Right lobe of liver (tissue), 6 donors: ENCODE data around the gene LHFPL6. TPM values are rescaled to one million over a fixed set of nuclear protein-coding genes. Genes with fewer than 3 reads are reported as not detected.

ENCODE experiments used
- ATAC-seq, 4 donors: fragments of 200-7000 bp; cut with Tn5 transposase; one replicate each; pipeline ENCODE4 v1.9.1; 2020; ENCODE audit warnings: mild to moderate bottlenecking in 4 of 4, moderate library complexity in 4 of 4
- DNase-seq, 3 donors: peaks; one replicate each; pipeline ENCODE4 v3.0.0-alpha.2; 2020
- H3K27ac ChIP-seq, 3 donors: fragments of 200-600 bp; one replicate each; pipeline ENCODE4 v1.8.0; 2022
- H3K27me3 ChIP-seq, 2 donors: fragments of 200-600 bp; one replicate each; pipeline ENCODE4 v1.8.0; 2022
- H3K36me3 ChIP-seq, 4 donors: fragments of 200-600 bp; sonication (generic) in 1 of 4; one replicate each; pipeline versions ENCODE4 v1.5.1 to v1.8.0; 2017 to 2022; ENCODE audit warnings: control low read depth in 1 of 4
- H3K4me1 ChIP-seq, 4 donors: fragments of 200-600 bp; sonication (generic) in 1 of 4; one replicate each; pipeline versions ENCODE4 v1.5.1 to v1.8.0; 2017 to 2022; ENCODE audit warnings: control low read depth in 1 of 4
- H3K4me3 ChIP-seq, 3 donors: fragments of 200-600 bp; one replicate each; pipeline ENCODE4 v1.8.0; 2022
- H3K9me3 ChIP-seq, 4 donors: fragments of 200-600 bp; sonication (generic) in 1 of 4; one replicate each; pipeline versions ENCODE4 v1.5.1 to v1.8.0; 2017 to 2022; ENCODE audit warnings: control low read depth in 1 of 4
- POLR2A ChIP-seq: fragments of 450-650 bp; IDR thresholded peaks from one replicate; pipeline ENCODE4 v1.6.1; 2017; ENCODE audit warnings: antibody characterized with exemption, mild to moderate bottlenecking
- WGBS: methylation state at CpG from one replicate; pipeline ENCODE4 v1.1.6; 2018; ENCODE audit warnings: low coverage, low lambda C conversion rate; ENCODE audit not compliant: insufficient coverage; ENCODE audit errors: missing lambda C conversion rate; 5-methylcytosine and 5-hydroxymethylcytosine counted together
- intact Hi-C, 2 donors: fragments of 100-400 bp; cut with DNase I; formaldehyde crosslinking; loops; one replicate each; pipeline versions ENCODE4 v1.11.2 to v1.14.1; 2022
- total RNA-seq, 6 experiments: library from RNA; depleted of rRNA in 2 of 6; stranded (reverse); fragments of >200 nt in 2 of 6; fragmentation: NEBNext Ultra II Directional in 3 of 6; extraction: Animal tissue kit (Norgen Biotek cat#: 25700) in 3 of 6; gene quantifications; one replicate each; pipeline versions ENCODE4 v1.1.0 to v1.2.4, GENCODE V29; 2016 to 2023
- TF ChIP-seq, protein P1 (sequence below), 4 donors: fragments of 200-600 bp in 3 of 4; fragments of 450-650 bp in 1 of 4; IDR thresholded peaks; one replicate each; pipeline versions ENCODE4 v1.5.1 to v1.8.0; 2016 to 2022; ENCODE audit warnings: antibody characterized with exemption in 4 of 4, mild to moderate bottlenecking in 2 of 4
- donor health status: DM: no; HTN: yes; CAD: no.
- donor health status: DM: no; HTN: no; CAD: no.
- donor health status: DM: no; HTN: no; CAD: no.
- donor health status: DM: no; HTN: yes; CAD: no.
- donor health status: DM: no; HTN: yes; CAD: no.

Gene LHFPL6
- total RNA-seq, 6 experiments from 2014 or later = 3.0 to 8.4 (median 4.6) TPM

GRCh38 chr13:39586958-39587605, 15.9 kb downstream of the LHFPL6 start:
- intact Hi-C loops = no loop called here
- TF ChIP-seq, protein P1, sequence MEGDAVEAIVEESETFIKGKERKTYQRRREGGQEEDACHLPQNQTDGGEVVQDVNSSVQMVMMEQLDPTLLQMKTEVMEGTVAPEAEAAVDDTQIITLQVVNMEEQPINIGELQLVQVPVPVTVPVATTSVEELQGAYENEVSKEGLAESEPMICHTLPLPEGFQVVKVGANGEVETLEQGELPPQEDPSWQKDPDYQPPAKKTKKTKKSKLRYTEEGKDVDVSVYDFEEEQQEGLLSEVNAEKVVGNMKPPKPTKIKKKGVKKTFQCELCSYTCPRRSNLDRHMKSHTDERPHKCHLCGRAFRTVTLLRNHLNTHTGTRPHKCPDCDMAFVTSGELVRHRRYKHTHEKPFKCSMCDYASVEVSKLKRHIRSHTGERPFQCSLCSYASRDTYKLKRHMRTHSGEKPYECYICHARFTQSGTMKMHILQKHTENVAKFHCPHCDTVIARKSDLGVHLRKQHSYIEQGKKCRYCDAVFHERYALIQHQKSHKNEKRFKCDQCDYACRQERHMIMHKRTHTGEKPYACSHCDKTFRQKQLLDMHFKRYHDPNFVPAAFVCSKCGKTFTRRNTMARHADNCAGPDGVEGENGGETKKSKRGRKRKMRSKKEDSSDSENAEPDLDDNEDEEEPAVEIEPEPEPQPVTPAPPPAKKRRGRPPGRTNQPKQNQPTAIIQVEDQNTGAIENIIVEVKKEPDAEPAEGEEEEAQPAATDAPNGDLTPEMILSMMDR (IDR thresholded peaks at IDR 0.05) = no peak
- TF ChIP-seq POLR2A = no peak
- WGBS = 61% methylated on average over 3 of the region's 5 CpGs
- no peaks in the 10 kb centered on the region for H3K4me1 ChIP-seq
- no peaks in the 10 kb centered on the region for H3K36me3 ChIP-seq
- H3K27me3 ChIP-seq = no peaks in the 10 kb centered on the region
- no peaks in the 10 kb centered on the region for H3K9me3 ChIP-seq
- no peak overlapping the region for H3K27ac ChIP-seq
- DNase-seq (no peak), ATAC-seq (no peak)
- H3K4me3 ChIP-seq = no peak overlapping the region

GRCh38 chr13:39586151-39586550, 16.8 kb downstream of the LHFPL6 start:
- Histone ChIP-seq H3K4me1 (no peaks in the 10 kb centered on the region), H3K27ac (no peak overlapping the region), H3K9me3 (no peaks in the 10 kb centered on the region), H3K36me3 (no peaks in the 10 kb centered on the region), H3K27me3 (no peaks in the 10 kb centered on the region), H3K4me3 (no peak overlapping the region)
- ATAC-seq (no peak), DNase-seq (no peak)
- no peak for TF ChIP-seq POLR2A
- TF ChIP-seq, protein P1 (IDR thresholded peaks at IDR 0.05) = no peak
- intact Hi-C loops = no loop called here
- WGBS = 53% methylated on average over 1 of the region's 1 CpG

DNA sequence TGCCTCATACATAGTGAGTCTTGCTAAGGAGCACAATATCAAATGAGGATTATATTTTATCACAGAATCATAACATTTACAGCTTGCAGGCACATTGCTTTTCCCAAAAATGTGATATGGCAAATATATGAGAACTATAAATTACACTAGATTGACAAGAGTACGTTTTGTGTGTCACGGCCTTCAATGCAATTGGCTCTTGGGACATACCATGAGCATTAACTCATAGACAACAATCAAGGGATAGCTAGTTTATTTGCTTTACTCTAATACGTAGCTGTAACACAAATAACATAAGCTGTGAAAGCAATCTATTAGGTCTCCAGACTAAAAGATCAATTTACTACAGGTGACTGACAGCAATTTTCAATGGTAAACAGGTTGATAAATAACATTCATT, 17.8 kb downstream of the LHFPL6 start:
- no peaks in the 10 kb centered on the region for H3K27me3 ChIP-seq
- TF ChIP-seq POLR2A = no peak
- TF ChIP-seq, protein P1 (IDR thresholded peaks at IDR 0.05) = no peak
- no peak overlapping the region for H3K27ac ChIP-seq
- H3K9me3 ChIP-seq = no peaks in the 10 kb centered on the region
- intact Hi-C loops = no loop called here
- DNase-seq (no peak), ATAC-seq (no peak)
- no peaks in the 10 kb centered on the region for H3K4me1 ChIP-seq
- no peak overlapping the region for H3K4me3 ChIP-seq
- 61% methylated on average over 3 of the region's 3 CpGs for WGBS
- H3K36me3 ChIP-seq = no peaks in the 10 kb centered on the region

- 44% methylated on average over 5 of the region's 5 CpGs for WGBS
- H3K9me3 ChIP-seq = no peaks in the 10 kb centered on the region
- no peaks in the 10 kb centered on the region for H3K27me3 ChIP-seq
- no peak for DNase-seq
- H3K4me3 ChIP-seq = no peak overlapping the region
- TF ChIP-seq POLR2A = no peak
- TF ChIP-seq, protein P1 (IDR thresholded peaks at IDR 0.05) = no peak
- ATAC-seq = no peak
- H3K36me3 ChIP-seq = no peaks in the 10 kb centered on the region
- no peak overlapping the region for H3K27ac ChIP-seq
- no peaks in the 10 kb centered on the region for H3K4me1 ChIP-seq
- intact Hi-C loops = no loop called here
These were observed 22.0 kb downstream of the LHFPL6 start for GRCh38 chr13:39580881-39581575.
